DND-41 (cell line): ENCODE results near the gene PAM.

ENCODE experiments used
- EZH2 ChIP-seq: IDR thresholded peaks from 3 replicates; pipeline ENCODE4 v1.6.1; 2012; ENCODE audit warnings: borderline replicate concordance, low read depth, mild to moderate bottlenecking, moderate library complexity, low read length, inconsistent platforms; ENCODE audit not compliant: severe bottlenecking
- TF ChIP-seq, protein P1 (sequence below): IDR thresholded peaks from 2 replicates; pipeline ENCODE4 v1.5.1; 2012; ENCODE audit warnings: borderline replicate concordance, low read length, moderate library complexity, mild to moderate bottlenecking; ENCODE audit not compliant: poor library complexity, severe bottlenecking; ENCODE audit errors: extremely low read depth

DNA sequence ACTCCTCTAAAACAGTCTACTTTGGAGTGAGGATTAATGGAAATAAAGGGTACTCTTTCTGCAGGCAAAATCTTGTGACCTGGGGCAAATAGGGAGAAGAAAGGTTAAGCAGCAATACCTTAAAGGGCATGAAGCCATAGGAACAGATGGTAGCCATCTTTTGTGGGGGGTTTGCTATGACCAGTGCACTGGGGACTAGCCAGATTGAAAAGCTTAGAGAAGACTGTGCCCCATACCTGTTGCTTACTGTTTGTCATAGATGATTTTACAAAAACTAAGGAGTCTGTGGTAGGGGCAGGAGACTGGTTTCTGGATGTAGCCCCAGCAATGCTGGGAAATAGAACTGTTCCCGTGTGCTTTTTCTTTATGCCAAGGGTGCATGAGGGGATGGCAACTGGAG is 58.6 kb downstream of the PAM start:
- TF ChIP-seq, protein P1, sequence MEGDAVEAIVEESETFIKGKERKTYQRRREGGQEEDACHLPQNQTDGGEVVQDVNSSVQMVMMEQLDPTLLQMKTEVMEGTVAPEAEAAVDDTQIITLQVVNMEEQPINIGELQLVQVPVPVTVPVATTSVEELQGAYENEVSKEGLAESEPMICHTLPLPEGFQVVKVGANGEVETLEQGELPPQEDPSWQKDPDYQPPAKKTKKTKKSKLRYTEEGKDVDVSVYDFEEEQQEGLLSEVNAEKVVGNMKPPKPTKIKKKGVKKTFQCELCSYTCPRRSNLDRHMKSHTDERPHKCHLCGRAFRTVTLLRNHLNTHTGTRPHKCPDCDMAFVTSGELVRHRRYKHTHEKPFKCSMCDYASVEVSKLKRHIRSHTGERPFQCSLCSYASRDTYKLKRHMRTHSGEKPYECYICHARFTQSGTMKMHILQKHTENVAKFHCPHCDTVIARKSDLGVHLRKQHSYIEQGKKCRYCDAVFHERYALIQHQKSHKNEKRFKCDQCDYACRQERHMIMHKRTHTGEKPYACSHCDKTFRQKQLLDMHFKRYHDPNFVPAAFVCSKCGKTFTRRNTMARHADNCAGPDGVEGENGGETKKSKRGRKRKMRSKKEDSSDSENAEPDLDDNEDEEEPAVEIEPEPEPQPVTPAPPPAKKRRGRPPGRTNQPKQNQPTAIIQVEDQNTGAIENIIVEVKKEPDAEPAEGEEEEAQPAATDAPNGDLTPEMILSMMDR, result no peak
- no peak for TF ChIP-seq EZH2
